Kidney epithelial cell (primary cell): Measurements from ENCODE around the gene INTS14. TPM values are rescaled to one million over a fixed set of nuclear protein-coding genes. Genes with fewer than 3 reads are reported as not detected.

ENCODE experiments used
- DNase-seq: peaks from one replicate; pipeline ENCODE4 v3.0.0-alpha.2; 2010; ENCODE audit warnings: low read depth
- H3K27me3 ChIP-seq: 2 replicates; pipeline ENCODE4 v1.6.0; 2011; ENCODE audit warnings: low read length; ENCODE audit not compliant: control insufficient read depth, insufficient read depth
- H3K36me3 ChIP-seq: 2 replicates; pipeline ENCODE4 v1.5.1; 2011; ENCODE audit warnings: low read length; ENCODE audit not compliant: control insufficient read depth, insufficient read depth
- H3K4me3 ChIP-seq: 2 replicates; pipeline ENCODE4 v1.5.1; 2011; ENCODE audit warnings: low read depth, mild to moderate bottlenecking, control low read depth, low read length
- total RNA-seq: library from RNA; depleted of rRNA; stranded (reverse); fragments of >200 nt; gene quantifications from 2 replicates; pipeline ENCODE4 v1.2.3, GENCODE V29; 2015
- TF ChIP-seq, protein P1 (sequence below): IDR thresholded peaks from 2 replicates; pipeline ENCODE4 v1.5.1; 2011; ENCODE audit warnings: mild to moderate bottlenecking, moderate library complexity, low read length, control low read depth, inconsistent platforms; ENCODE audit not compliant: insufficient read depth, poor library complexity, severe bottlenecking

INTS14 gene
- total RNA-seq, 1 donor from 2014 or later = 49.3 TPM

GRCh38 chr15:65653341-65653740 lies 42.4 kb upstream of the INTS14 start:
- Histone ChIP-seq H3K4me3 (no peak overlapping the region), H3K36me3 (no peaks in the 10 kb centered on the region), H3K27me3 (no peaks in the 10 kb centered on the region)
- TF ChIP-seq, protein P1, sequence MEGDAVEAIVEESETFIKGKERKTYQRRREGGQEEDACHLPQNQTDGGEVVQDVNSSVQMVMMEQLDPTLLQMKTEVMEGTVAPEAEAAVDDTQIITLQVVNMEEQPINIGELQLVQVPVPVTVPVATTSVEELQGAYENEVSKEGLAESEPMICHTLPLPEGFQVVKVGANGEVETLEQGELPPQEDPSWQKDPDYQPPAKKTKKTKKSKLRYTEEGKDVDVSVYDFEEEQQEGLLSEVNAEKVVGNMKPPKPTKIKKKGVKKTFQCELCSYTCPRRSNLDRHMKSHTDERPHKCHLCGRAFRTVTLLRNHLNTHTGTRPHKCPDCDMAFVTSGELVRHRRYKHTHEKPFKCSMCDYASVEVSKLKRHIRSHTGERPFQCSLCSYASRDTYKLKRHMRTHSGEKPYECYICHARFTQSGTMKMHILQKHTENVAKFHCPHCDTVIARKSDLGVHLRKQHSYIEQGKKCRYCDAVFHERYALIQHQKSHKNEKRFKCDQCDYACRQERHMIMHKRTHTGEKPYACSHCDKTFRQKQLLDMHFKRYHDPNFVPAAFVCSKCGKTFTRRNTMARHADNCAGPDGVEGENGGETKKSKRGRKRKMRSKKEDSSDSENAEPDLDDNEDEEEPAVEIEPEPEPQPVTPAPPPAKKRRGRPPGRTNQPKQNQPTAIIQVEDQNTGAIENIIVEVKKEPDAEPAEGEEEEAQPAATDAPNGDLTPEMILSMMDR = no peak
- no peak for DNase-seq

DNA sequence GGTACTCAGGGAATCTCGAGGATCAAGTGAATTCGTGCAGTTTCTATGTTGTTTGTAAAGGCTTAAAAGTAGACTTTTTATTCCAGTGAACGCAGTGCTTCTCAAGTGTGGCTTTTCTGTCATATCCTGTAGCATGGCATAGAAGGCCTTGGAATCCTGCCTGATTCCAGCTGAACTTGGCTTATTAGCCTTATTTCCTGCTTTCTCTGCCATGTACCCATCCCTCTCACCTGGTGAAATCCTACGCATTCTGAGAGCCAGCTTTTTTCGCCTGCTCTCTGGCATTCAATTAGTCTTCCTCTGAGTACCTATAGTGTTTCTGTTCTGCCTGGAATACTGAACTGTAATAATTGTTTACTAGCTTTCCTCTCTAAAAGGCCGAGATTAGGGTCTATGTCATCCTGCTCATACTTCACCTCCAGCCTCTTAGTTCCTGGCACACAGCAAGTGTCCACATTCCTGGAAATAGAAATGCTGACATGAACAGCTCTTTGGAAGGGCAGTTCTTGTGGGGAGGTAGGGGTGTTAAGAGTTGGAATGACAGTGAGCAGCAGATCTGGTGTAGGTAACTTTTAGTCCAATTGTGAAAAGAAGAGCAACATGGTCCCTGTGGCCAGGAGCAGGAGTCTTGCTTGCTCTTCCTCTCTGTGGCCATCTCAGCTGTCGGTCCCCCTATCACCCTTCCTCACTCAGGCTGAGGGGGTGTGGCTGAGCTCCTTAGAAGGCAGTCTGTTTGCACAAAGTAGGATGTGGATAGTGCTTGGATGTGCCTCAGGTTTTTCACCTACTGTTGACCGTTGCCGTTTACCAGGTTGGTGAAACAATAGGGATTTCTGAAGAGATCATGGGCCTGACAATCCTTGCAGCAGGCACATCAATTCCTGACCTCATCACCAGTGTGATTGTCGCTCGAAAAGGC lies 41.2 kb upstream of the INTS14 start:
- DNase-seq = no peak
- Histone ChIP-seq H3K27me3 (no peaks in the 10 kb centered on the region), H3K4me3 (no peak overlapping the region), H3K36me3 (no peaks in the 10 kb centered on the region)
- TF ChIP-seq, protein P1 = no peak

- DNase-seq = no peak
- TF ChIP-seq, protein P1 = no peak
- no peaks in the 10 kb centered on the region for H3K36me3 ChIP-seq
- H3K27me3 ChIP-seq = no peaks in the 10 kb centered on the region
- H3K4me3 ChIP-seq = no peak overlapping the region
These were observed 40.1 kb upstream of the INTS14 start for GRCh38 chr15:65651042-65651322.

DNA sequence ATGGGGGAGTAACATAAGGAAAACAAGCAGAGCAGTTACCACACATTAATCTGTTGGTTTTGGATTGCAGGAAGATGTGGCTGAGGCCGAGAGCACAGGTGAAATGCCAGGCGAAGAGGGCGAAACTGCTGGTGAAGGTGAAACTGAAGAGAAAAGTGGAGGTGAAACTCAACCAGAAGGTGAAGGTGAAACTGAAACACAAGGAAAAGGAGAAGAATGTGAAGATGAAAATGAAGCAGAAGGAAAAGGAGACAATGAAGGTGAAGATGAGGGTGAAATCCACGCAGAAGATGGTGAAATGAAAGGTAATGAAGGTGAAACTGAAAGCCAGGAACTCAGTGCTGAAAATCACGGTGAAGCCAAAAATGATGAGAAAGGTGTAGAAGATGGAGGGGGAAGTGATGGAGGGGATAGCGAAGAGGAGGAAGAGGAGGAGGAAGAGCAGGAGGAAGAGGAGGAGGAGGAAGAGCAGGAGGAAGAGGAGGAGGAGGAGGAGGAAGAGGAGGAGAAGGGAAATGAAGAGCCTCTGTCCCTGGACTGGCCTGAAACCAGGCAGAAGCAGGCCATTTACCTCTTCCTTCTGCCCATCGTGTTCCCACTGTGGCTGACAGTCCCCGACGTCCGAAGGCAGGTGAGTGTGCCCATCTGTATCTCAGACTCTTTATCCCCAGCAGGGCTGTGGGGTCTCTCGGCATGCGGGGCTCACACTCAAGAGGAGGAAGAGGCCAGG lies 39.5 kb upstream of the INTS14 start:
- TF ChIP-seq, protein P1 = no peak
- Histone ChIP-seq H3K36me3 (no peaks in the 10 kb centered on the region), H3K4me3 (no peak overlapping the region), H3K27me3 (no peaks in the 10 kb centered on the region)
- no peak for DNase-seq

GRCh38 chr15:65646486-65646885 lies 35.6 kb upstream of the INTS14 start:
- H3K27me3 ChIP-seq = no peaks in the 10 kb centered on the region
- H3K36me3 ChIP-seq = no peaks in the 10 kb centered on the region
- TF ChIP-seq, protein P1 = no peak
- DNase-seq = no peak
- H3K4me3 ChIP-seq = no peak overlapping the region

GRCh38 chr15:65645392-65645791 lies 34.5 kb upstream of the INTS14 start:
- DNase-seq = no peak
- TF ChIP-seq, protein P1 = no peak

More at GRCh38 chr15:65645392-65645791, 34.5 kb upstream of the INTS14 start:
- Histone ChIP-seq H3K36me3 (no peaks in the 10 kb centered on the region), H3K27me3 (no peaks in the 10 kb centered on the region), H3K4me3 (no peak overlapping the region)
